Psoas muscle (tissue), 8 donors: ENCODE data around the gene AJAP1. TPM values are rescaled to one million over a fixed set of nuclear protein-coding genes. Genes with fewer than 3 reads are reported as not detected.

ENCODE experiments used
- ATAC-seq, 4 donors: fragments of 200-7000 bp; cut with Tn5 transposase; one replicate each; pipeline ENCODE4 v1.9.1; 2020; ENCODE audit warnings: moderate library complexity in 3 of 4, mild to moderate bottlenecking in 2 of 4
- DNase-seq, 2 donors: peaks; one replicate each; pipeline ENCODE4 v3.0.0-alpha.2; 2020
- H3K27ac ChIP-seq: fragments of 200-600 bp; one replicate; pipeline ENCODE4 v1.8.0; 2022
- H3K27me3 ChIP-seq, 3 donors: fragments of 200-600 bp in 1 of 3; one replicate each; pipeline versions ENCODE4 v1.6.1 to v1.8.0; 2013 to 2022; ENCODE audit warnings: low read length in 2 of 3, mild to moderate bottlenecking in 2 of 3, moderate library complexity in 1 of 3; ENCODE audit not compliant: insufficient read depth in 3 of 3
- H3K36me3 ChIP-seq, 2 donors: fragments of 200-600 bp in 1 of 2; one replicate each; pipeline versions ENCODE4 v1.6.1 to v1.8.0; 2013 to 2022; ENCODE audit warnings: low read depth in 1 of 2, mild to moderate bottlenecking in 1 of 2, moderate library complexity in 1 of 2; ENCODE audit not compliant: insufficient read depth in 1 of 2
- H3K4me1 ChIP-seq: fragments of 200-600 bp; one replicate; pipeline ENCODE4 v1.8.0; 2022
- H3K4me3 ChIP-seq: fragments of 200-600 bp; one replicate; pipeline ENCODE4 v1.8.0; 2022; ENCODE audit warnings: mild to moderate bottlenecking
- H3K9me3 ChIP-seq: fragments of 200-600 bp; one replicate; pipeline ENCODE4 v1.8.0; 2022
- CTCF ChIP-seq: fragments of 200-600 bp; IDR thresholded peaks from one replicate; pipeline ENCODE4 v1.8.0; 2022; ENCODE audit warnings: antibody characterized with exemption
- WGBS, 3 donors: extraction: QIAGEN DNeasy Blood & Tissue Kit; methylation state at CpG; one replicate each; pipeline versions ENCODE4 v1.1.6 to v1.1.7; 2013; 5-methylcytosine and 5-hydroxymethylcytosine counted together
- intact Hi-C, 2 donors: fragments of 100-400 bp; cut with DNase I; formaldehyde crosslinking; loops; one replicate each; pipeline versions ENCODE4 v1.11.0 to v1.14.2; 2022
- polyA plus RNA-seq, 3 donors: library from polyadenylated mRNA; stranded (reverse); fragments of 200-250 nt; gene quantifications; one replicate each; pipeline ENCODE4 v1.2.3, GENCODE V29; 2013
- total RNA-seq, 4 donors: library from RNA; stranded (reverse); fragmentation: NEBNext Ultra II Directional in 2 of 4; extraction: Animal tissue kit (Norgen Biotek cat#: 25700) in 2 of 4; gene quantifications; one replicate each; pipeline versions ENCODE4 v1.2.1 to v1.2.4, GENCODE V29; 2021 to 2023
- donor health status: healthy with polysubstance abuse.
- donor health status: DM: no; HTN: no; CAD: no; lungs with moderate emphysema.
- donor health status: Bipolar disorder and iron deficiency.
- donor health status: healthy.
- donor health status: DM: yes; HTN: yes; CAD: no.
- donor health status: DM: no; HTN: no; CAD: no.
- donor health status: DM: no; HTN: no; CAD: no.
- donor health status: DM: yes; HTN: yes; CAD: no.

Gene AJAP1
- total and polyA plus RNA-seq, 7 donors, result under 0.01 to 1.4 (median 0.07) TPM

- 48 to 70% (median 66%) methylated on average over 4 of the region's 4 CpGs for WGBS, 3 donors
- intact Hi-C loops, result no loop called here
- Histone ChIP-seq H3K4me1 (no peaks in the 10 kb centered on the region), H3K27ac (no peak overlapping the region), H3K9me3 (no peaks in the 10 kb centered on the region), H3K27me3 (no peaks in the 10 kb centered on the region), H3K36me3 (no peaks in the 10 kb centered on the region), H3K4me3 (no peak overlapping the region)
- ATAC-seq (no peak), DNase-seq (no peak)
- TF ChIP-seq CTCF, result no peak
These were observed 138.2 kb downstream of the AJAP1 start for GRCh38 chr1:4792565-4792964.

GRCh38 chr1:4794020-4794780 lies 139.8 kb downstream of the AJAP1 start:
- intact Hi-C loops, result no loop called here
- no peaks in the 10 kb centered on the region for H3K4me1 ChIP-seq
- no peak for TF ChIP-seq CTCF
- no peaks in the 10 kb centered on the region for H3K36me3 ChIP-seq
- DNase-seq (no peak), ATAC-seq (no peak)
- WGBS, 3 donors, result 78 to 88% (median 87%) methylated on average over 6 of the region's 6 CpGs
- peaks cover 0 to 2% (median 0%) of the 10 kb centered on the region in 3 donors for H3K27me3 ChIP-seq
- no peak overlapping the region for H3K4me3 ChIP-seq
- H3K27ac ChIP-seq, result no peak overlapping the region
- H3K9me3 ChIP-seq, result no peaks in the 10 kb centered on the region

GRCh38 chr1:4796161-4797015 lies 142.0 kb downstream of the AJAP1 start:
- H3K4me3 ChIP-seq, result no peak overlapping the region
- ATAC-seq (no peak), DNase-seq (no peak)
- TF ChIP-seq CTCF, result no peak
- peaks cover 0 to 2% (median 0%) of the 10 kb centered on the region in 3 donors for H3K27me3 ChIP-seq
- intact Hi-C loops, result no loop called here
- H3K27ac ChIP-seq, result no peak overlapping the region
- WGBS, 3 donors, result 30 to 50% (median 31%) methylated on average over 11 of the region's 11 CpGs
- no peaks in the 10 kb centered on the region for H3K4me1 ChIP-seq
- no peaks in the 10 kb centered on the region for H3K9me3 ChIP-seq
- H3K36me3 ChIP-seq, result no peaks in the 10 kb centered on the region

- H3K27ac ChIP-seq, result no peak overlapping the region
- 37 to 55% (median 46%) methylated on average over 6 of the region's 6 CpGs for WGBS, 3 donors
- H3K4me1 ChIP-seq, result no peaks in the 10 kb centered on the region
- H3K27me3 ChIP-seq, result peaks cover 0 to 2% (median 0%) of the 10 kb centered on the region in 3 donors
- TF ChIP-seq CTCF, result no peak
- DNase-seq (no peak), ATAC-seq (no peak)
- intact Hi-C loops, result no loop called here
- no peaks in the 10 kb centered on the region for H3K36me3 ChIP-seq
- H3K9me3 ChIP-seq, result no peaks in the 10 kb centered on the region
- no peak overlapping the region for H3K4me3 ChIP-seq
These were observed 142.6 kb downstream of the AJAP1 start for GRCh38 chr1:4797016-4797410.
